Activated naive CD8-positive, alpha-beta T cell treated with anti-CD3 and anti-CD28 coated beads, Interleukin-2, amount 50 U/mL, for 16 hours (primary cell): ENCODE data around the gene SUSD6.
"Not testable (repeated sequence)": the region's sequence is repeated elsewhere in the genome, so short reads cannot be mapped to it uniquely, and the experiment has no call there.

ENCODE experiments used
- DNase-seq: peaks from one replicate; pipeline ENCODE4 v3.0.0-alpha.2; 2020; ENCODE audit warnings: low read depth, low spot score

Gene SUSD6

DNA sequence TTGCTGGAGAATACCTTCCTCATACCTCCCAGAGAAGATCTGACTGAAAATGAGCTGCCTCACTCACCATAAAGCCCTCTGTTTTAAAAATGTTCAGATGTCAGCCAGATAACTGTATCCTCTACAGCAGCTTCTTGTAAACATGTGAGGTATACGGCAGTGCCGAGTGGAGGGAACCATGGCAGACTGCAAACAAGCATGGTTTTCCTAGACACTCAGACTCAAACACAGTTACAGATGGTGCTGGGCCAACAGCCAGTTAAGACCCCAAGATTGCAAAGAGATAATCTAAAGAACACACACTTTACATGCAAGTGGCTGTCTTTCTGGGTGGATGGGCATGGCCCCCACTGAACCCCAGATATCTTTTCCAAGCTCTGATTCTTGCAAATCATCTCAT, 20.1 kb upstream of the SUSD6 start:
- DNase-seq: no peak

DNA sequence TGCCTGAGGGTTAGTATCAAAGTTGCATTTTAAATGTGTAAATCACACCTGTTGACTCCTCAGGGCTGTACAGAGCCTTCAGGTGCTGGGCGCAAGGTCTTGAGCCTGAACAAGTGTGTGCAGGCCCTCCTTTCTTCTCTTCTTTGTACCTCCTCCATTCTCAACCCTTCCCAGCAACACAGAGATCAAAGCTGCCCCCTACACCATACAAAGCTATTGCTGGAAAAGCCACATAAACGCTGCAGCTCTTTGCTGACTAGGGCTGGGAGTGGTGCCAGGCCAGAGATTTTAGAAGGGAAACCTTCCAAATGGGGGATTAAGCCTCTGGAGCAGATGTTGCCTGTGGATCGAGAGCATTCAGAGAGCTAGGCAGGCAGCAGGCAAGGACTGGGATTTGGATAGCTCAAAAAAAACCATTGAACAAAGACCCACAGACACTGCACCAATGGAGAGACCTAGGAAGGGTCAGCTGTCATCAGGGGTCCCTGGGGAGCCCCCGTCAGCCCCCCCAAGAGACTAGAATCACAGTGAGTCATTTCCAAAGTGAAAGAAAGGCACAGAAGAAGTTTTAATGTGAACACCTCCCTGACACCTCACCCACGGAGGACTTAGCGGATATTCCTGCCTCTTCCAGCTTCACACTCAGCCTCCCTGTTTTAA, 18.2 kb upstream of the SUSD6 start:
- DNase-seq: no peak

DNA sequence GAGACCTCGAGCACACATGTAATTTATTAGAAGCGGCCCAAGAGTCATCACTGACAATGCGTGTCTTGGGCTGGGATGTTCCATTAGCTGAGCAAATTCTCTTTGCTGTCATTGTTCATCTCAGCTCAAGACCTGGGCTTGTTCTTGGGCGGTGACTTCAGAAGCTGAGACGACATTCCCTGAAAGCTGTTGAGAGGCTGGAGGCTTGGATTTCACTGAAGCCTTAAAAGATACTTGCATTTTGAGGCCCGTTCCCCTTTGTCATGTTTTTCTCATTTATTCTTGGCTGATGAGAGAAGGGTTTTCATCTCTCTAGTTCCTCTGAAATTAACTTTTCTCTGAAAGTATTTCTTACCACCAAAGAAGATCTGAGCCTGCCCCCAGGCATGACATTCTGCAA, 16.6 kb upstream of the SUSD6 start:
- DNase-seq: no peak

DNA sequence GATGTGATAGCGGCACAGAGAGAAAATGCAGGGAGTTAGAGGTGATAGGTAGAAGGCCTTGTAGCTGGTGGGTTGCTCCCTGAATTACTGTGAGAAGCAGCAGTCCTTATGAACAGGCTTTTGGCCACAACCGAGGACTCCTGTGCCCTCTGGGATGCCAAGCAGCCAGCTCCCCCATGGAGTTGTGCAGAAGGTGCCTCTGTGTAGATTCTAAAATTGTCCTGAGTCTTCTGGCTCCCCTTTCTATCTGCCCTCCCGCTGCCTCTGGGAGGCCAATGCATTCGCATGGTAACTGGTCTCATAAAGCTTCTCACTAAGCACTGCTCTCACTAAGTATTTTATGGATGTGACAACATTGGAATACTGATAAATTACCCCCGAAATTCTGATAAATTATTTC, 16.1 kb upstream of the SUSD6 start:
- DNase-seq: no peak

DNA sequence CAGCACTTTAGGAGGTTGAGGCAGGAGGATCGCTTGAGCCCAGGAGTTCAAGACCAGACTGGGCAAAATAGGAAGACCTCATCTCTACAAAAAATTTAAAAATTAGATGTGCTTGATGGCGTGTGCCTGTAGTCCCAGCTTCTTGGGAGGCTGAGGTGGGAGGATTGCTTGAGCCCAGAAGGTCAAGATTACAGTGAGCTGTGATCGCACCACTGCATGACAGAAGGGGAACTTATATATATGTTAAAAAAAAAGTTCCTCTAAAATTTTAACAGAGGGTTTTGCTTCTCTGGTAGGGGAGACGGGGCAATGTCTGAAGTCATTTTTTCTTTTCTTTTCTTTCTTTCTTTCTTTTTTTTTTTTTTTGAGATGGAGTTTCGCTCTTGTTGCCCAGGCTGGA, 12.0 kb upstream of the SUSD6 start:
- DNase-seq: not testable (repeated sequence)

DNA sequence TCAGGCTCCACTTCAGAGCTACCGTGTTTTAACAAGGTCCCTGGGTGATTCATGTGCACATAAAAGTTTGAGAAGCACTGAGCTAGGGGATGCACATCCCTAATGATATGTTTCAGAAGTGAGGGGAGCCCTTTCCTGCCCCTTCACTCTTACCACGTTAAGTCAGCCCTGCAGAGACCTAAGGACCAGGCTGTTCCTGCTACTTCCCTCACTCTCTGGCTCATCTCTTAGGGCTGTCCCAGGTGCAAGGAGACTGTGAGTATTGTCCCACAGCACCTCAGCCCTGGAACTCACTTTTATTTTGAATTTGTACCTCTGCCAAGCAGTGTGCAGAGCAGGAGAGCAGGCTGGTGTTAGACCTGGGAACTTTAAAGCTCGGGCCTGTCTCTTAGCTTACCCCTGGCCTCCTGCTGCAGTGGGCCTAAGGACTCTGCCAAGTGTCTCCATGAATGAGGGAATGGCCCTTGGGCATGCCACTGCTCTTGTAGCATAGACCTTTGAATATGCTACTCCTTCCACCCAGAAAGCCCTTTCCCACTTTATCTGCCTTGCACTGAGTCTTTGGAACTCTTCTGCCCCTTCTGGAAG, 11.0 kb upstream of the SUSD6 start:
- no peak for DNase-seq

DNA sequence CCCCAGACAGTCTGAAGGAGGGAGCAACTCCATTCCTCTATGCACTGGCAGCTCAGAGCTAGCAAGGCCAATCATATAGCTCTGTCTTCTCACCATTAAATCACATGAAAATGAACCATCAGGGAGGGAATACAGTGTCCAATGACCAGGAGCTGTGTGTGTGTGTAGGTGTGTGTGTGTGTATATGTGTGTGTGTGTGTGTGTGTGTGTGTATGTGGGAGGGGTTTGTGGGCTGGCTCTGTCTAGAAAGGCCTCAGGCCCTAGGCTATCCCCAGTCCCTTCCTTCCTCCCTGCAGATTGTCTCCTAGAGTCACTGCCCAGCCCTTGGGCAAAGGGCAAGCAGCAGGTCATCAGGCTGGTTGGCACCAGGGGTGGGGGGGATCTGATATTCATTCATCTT, 5.7 kb upstream of the SUSD6 start:
- DNase-seq: no peak

DNA sequence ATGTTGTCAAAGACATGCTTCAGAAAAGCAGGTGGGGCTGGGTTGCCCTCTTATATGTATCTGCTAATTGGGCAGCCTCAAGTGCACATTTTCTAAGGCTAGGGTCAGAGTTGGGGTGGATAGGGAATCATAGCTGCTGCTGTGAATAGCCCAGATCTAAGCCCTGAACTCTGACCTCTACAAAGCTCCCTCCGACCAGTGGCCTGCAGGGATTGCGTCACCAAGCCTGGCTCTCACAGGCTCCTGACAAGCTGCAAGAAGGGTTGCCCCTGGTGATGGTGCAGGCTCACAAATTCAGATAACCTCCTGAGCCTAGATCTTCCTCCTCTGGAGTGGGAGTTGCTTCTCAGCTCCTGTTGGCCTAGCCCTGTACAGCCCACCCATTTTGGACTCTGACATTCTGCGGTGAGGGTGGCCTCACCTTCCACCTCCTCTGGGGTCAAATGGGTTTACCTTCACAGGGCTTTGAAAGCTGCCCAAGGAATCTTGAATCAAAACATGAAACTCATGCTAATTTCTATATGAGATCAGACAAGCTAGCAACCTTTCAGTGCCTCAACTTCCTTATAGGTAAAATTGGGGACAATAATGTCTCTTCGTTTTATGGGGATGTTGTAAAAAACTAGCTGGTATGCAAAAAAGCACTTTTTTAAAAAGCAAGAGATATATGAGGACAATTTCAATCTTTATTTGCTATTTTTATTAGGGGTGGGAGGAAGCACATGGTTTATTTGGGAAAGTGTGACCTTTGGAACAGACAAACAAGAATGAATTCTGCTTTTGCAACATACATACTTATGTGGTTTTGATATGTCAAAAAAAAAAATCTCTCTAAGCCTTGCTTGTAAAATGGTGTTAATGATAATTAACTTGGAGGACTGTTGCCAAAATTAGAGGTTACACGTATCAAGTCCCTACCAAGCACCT, 4.9 kb upstream of the SUSD6 start:
- DNase-seq: no peak

DNA sequence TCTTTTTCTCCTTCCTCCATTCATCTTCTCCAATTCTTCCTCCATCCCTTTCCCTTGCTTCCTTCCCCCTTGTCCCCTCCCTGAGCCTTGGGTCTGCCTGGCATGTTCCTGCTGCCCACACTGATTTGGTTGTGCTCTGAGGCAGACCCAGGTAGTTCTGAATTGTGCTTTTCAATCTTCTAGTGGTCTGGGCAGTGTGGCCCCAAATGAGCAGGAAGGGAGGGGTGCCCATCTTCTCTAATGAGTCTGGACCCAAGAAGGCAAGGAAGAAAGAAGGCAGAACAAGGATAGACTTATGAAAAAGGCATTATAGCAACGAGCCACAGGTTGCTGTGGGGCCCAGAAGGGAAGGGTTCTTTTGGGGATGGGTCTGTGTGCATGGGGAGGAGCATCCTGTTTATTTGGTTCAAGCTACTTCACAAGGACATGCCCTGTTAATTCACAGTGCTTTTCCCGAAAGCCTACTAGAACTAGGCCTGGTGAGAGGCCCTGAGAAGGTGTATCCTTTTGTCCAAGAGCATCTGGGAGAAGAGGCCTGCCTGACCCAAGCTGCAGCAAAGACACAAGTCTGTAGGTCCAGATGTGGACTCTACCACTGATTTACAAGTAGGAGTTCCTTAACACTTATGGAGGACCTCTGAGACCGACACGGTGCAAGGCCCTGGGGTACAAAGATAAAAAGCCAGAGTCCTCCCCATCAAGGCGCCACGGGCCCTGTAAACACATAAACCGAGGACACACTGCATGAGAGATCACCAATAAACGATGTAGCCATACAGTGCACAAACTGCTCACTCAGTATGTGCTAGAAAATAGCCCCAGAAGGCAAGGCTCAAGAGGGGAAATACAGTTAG, 1.1 kb upstream of the SUSD6 start:
- no peak for DNase-seq

DNA sequence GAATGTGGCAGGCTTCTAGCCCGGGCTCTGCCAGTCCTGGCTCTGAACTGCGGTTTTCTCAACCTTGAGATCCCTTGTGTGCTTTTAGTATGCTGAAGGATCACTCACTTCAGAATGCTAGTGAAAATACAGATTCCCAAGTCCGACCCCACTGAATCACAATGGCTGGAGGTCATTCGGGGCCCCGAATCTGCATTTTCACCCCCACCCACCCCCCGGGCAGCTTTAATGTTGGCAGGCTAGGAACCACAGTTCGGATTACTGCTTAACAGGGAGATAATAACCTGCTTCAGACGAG, 573 bp upstream of the SUSD6 start:
- no peak for DNase-seq

DNA sequence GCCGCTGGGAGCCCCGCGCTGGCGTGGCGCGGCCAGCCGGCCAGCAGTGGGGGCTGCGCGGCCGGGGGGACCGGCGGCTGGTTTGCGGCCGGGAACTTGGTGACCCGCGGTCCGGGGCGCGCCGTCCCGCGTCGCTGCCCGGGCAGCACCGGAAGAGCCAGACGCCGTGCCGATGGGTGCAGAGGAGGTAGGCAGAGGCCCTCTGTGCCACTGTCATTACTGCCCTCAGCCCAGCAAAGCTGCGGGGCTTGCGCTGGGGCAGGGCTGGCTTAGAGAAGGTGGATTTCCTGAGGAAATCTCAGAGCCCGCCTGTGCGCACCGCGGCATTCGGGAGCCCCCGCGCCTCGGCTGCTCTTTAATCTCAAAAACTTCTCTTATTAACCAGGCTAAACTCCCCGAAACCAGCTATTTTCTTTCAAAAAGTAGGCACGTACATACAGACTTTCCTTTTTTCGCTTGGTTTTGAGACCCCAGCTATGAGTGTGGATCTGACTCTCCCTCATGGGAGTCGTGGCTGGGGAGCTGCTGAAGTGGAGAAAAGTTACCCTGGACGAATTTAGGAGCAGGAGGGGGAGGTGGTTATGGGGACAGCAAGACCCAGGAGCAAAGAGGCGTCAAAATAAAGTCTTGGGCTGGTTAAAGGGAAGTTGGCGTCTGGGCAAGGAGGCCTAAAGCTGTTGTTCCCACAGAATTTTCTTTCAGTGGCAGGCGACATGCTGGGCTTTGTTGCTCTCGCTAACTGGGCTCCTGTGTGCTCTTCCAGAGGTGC, 802 bp downstream of the SUSD6 start:
- no peak for DNase-seq

DNA sequence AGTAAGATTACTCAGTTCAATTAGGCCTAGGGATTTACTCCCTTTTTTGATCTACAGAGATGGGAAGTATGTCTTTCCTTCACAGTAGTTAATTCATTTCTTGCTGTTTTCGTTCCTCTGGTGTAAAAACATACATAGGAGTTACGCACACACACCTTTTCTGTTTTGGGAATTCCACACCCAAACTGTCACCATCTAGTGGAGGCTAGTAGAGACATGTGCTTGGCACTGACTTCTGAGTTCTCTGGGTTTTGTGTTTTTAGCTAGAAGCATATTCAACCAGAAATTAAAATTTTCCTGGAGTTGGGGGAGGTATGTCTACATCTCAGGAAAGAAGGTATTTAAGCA, 1.4 kb downstream of the SUSD6 start:
- no peak for DNase-seq

DNA sequence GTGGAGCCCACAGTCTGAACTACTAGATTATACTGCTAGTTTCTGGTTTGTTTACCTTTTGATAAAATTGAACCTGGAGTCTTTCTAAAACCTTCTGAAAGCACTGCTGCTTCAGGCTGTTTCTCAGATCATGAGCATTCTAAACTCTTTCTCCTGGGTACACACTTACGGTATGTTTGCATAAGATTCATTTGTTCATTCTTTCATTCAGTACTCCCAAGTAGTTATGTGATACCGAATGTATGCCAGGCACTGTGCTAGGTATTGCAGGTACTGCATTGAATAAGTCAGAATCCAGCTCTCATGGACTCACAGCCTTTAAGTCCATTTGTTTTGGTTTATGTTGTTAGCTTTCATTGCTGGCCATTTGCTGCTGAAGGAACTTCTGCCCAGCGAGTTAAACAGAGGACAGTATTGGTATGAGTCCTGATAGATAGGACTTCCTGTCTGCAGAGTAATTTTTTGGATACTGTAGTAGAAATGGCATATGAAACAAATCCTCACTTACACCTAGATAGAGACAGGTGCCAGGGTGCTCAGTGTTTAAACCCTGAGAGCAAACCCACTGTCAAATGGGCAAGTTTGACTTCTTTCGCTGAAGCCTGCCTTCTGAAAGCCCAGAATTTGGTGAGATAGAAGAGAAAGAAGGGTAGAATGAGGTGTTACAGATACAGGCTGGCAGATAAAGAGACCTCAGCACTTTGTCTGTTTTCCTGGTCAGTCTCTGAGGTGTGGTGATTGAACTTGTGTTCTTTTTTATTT, 2.1 kb downstream of the SUSD6 start:
- DNase-seq: no peak

DNA sequence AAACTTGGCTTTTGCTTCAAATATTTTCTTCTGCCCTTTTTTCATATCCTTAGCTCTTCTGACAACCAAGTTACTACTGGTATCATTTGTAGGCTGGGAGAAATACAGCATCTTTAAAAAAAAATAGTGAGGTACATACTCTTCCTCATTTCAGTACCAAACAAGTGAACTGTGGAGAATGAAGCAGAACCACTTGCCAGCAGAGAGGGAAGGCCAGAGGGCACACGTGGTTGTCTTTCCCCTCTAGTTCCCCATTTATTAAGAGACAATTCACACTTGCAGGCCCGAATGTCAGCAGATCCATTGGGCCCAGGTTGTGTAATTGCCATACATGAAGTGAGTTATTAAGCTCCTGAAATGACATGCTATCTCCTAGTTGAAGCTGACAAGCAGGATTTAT, 3.2 kb downstream of the SUSD6 start:
- DNase-seq: no peak

DNA sequence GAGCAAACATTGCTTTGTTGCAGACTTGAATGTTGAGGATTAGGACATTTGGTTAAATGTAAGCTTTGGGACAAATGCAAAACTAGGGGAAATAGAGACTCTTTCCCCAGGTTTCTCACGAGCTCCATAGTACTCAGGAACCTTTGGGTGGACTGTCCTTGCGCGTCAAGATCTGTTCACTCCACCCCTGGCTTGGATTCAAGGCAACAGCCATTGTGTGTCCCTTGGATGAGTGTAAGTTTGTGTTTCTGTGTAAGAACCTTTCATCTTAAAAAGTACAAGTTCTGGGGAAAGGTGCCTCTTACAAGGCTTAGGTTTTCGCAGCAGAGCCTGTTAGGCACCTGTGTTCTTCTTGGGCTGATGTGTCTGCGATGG, 3.7 kb downstream of the SUSD6 start:
- DNase-seq: no peak

DNA sequence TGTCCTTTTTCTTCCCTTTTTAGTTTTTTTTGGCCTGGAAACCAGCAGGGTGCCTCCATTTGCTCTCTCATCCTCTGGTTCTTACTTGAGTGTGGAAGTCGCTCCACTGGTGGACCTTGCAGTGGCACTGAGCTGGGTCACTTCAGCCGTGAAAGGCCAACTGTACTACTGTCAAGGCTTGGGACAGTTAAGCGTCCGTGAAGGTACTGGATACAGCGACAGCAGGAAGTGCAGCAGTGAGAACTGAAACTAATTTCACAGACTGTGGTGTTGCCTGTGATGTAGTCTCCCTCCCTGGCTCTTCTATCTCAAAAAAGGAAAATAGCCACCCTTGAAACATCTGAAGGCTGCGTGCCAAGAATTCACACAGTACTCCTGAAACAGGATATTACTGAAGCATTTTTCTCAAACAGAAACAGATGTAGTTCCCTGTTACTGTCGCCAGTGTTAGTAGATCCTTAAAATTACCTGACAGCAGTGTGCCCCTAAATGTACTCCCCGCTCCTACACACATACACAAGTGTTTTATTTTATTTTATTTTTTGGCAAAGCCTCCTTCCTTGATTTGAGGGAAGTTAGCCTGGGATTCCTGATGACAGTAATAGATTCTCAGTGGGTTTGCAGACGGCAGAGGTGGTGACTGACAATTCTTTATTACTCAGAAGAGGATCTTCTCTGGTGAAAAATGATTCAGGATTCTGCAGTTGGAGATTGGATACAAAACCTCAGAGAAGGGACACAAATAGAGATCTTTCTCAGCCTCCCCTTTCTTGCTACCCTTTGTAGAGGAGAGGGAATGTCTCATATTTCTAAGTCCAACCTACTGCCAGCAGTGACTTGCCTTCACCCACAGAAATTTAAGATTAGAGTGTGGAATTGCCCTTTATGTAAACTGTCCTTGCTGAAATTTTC, 4.4 kb downstream of the SUSD6 start:
- DNase-seq: no peak

DNA sequence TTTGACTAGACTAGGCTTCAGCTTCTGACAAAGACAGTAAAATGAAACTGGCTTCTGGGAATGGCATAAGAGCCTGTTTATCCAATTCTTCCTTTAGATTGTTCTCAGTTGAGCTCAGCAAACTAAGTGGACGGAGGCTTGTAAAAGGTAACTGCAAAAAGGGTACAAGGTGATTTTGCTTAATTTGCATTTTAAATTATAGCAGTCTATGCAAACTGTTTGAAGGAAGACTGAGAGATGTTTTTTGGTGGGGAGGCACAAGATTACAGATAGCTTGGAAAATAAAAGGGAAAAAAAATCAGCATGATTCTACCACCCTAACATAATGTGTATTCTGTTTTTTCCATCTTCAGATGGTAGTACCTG, 5.0 kb downstream of the SUSD6 start:
- no peak for DNase-seq

DNA sequence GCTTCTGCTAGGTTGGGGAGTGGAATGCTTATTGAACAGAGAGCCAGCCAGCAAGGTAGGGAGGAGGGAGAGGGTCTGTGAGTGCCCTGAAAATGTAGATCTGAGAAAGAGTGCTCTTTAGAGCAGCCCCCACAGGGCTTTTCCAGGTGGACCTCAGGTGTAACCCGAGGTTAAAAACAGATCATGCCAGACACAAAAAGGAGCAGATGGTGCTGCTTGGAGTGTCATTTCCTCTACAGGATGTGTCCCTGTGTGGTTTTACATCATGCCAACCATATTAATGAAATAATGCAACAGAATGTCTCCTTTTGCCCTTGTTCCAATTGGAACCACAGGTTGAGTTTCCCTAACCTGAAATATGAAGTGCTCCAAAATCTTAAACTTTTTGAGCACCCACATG, 6.4 kb downstream of the SUSD6 start:
- DNase-seq: no peak

DNA sequence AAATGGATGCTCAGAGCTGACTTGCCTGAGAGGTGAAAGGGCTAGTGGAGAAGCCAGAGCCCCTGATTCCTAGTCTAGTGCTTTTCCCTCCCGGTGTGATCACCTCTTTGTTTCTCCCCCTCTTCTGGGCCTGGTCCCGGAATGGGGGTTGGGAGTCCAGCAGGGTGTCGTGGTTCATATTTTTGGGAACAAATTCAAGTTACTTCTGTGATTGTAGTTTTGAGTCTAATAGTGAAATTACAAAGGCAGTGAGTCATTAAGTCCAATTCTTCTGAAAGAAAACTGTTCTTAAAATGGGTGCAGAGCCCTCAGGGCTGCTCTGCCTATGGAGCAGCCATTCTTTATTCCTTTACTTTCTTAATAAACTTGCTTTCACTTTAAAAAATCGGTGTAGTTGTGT, 7.6 kb downstream of the SUSD6 start:
- no peak for DNase-seq

DNA sequence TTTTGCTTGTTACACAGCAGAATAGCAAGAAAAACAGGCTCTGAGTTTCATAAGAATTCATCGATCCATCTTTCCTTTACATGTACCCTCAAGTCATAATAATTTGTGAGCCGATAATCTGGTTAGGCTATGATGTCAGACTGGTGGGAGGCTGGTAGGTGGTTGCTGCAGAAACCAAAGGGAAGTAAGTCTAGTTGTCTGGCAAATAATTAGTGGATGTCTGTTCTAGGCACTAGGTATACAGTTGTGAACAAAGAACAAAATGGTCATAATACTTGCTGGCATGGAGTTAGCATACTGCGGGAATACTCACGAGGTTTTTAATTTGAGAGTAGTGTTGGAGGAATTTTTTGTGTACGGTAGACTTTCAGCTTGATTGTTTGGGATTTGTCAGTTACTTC, 8.8 kb downstream of the SUSD6 start:
- DNase-seq: no peak
